Glomerular visceral epithelial cell (primary cell): Measurements from ENCODE around the gene TOGARAM1.

Source experiments
- DNase-seq: peaks from one replicate; pipeline ENCODE4 v3.0.0-alpha.2; 2016; ENCODE audit errors: extremely low spot score

Gene TOGARAM1

GRCh38 chr14:45094275-45094674 is 132.3 kb downstream of the TOGARAM1 start:
- no peak for DNase-seq

- no peak for DNase-seq
Measured at GRCh38 chr14:45095143-45095542, 133.2 kb downstream of the TOGARAM1 start.

GRCh38 chr14:45096218-45096617 is 134.2 kb downstream of the TOGARAM1 start:
- DNase-seq, result no peak

- DNase-seq, result no peak
Measured at GRCh38 chr14:45103806-45104205, 141.8 kb downstream of the TOGARAM1 start.

- DNase-seq, result no peak
Measured at GRCh38 chr14:45104561-45104960, 142.6 kb downstream of the TOGARAM1 start.

DNA sequence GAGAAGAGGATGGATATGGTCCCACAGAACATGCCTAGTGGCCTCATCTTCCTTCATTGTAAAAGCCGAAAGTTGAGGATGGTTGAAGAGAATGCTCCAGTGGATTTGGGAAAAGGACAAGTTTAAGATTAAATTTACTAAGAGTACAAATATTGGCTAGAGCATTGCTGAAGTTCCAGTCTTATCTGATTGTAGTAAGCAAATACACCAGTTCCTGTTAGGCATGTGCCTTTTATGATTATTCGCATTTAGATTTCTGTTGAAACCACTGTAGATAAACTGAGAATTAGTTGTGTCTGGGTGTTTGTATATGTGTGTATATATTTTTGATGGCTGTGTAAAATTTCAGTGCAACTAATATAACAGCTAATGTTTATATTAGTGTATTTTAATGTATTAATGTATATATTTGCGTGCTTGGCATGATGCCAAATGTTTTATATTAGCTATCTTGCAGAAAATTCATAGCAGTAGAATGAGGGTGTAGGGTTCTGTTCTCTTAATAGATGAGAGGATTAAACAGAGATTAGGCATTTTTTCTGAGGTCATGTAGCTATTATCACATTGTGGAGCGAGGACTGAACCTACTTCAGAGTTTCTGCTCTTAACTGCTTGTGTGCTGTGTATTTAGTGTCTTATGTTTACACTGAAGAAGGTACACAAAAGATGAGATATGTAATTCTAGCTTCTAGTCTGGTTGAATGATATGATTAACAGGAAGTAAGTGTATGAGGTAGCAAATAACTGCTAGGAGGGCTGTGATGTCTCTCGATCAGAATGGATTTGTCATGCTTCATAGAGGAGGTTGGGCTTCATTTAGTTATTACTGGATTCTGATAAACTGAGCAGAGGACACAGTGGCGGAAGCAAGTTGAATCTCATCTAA is 151.1 kb downstream of the TOGARAM1 start:
- no peak for DNase-seq

DNA sequence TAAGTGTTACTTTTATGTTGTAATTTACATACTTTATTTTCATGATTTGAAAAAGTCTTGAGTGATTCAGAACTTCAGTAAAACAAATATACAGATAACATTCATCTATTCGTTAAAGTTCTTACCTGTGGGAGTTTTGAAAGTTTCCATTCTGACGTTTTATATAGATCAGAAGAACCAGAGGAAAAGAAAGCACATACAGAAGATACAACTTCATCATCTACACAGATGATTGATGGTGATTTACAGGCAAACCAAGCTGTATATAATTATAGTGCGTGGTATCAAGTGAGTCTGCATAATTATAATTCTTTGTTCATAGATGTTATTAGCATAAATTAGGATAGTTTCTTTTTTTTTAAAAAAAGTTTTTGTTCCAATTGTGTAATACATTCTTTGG is 152.3 kb downstream of the TOGARAM1 start:
- DNase-seq, result no peak

DNA sequence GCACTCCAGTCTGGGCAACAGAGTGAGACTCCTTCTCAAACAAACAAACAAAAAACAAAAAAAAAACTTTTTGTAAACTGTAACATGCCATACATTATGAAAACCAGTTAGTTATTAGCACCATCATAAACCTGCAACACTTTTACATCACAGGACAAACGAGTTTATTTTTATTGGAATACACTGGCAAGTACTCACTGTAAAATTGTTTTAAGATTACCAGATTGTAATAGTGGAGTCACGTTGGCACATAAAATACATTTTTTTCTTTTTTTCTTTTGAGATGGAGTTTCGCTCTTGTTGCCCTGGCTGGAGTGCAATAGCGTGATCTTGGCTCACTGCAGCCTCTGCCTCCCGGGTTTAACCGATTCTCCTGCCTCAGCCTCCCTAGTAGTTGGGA is 156.6 kb downstream of the TOGARAM1 start:
- DNase-seq, result no peak

DNA sequence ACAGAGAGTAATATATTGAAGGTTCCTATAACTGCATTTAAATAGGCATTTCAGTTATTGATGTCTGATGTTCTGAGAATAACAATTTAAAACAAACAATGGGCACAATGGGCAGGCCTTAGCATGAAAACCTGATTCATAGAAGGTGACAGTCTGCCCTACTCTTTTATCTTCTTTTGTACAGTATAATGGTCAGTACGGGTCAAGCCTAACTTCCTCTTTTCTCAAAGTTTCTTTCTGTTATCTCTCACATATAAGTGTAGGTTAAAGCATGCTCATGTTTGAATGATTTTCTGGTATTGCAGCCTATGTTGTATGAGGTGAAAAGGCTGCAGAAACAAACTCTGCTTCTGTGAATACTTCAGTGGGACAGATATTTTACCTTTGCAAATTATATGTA is 158.1 kb downstream of the TOGARAM1 start:
- DNase-seq, result no peak

DNA sequence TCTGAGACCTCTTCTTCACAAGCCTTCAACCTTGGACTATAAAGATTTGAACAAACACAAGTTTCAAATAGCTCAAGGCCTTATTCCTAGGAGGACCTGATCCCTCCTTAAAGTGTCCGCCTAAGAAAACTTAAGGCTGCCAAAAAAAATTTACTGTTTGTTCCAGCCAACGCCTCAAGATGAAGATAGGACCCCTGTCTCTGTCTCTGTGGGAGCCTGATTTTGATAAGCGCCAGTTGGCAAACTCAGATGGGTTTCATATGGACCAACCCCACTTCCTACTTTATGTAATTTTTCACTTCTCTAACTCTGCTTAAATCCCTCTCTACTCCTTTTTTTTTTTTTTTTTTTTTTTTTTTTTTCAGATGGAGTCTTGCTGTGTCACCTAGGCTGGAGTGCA is 161.3 kb downstream of the TOGARAM1 start:
- DNase-seq, result no peak
